GM20000 (cell line): ENCODE measurements around the gene TTC27.
"Not testable (repeated sequence)": the region's sequence is repeated elsewhere in the genome, so short reads cannot be mapped to it uniquely, and the experiment has no call there.

Experiments
- DNase-seq: peaks from one replicate; pipeline ENCODE4 v3.0.0; 2012; ENCODE audit warnings: low spot score
- CTCF ChIP-seq: IDR thresholded peaks from 2 replicates; pipeline ENCODE4 v1.5.1; 2012; ENCODE audit warnings: mild to moderate bottlenecking, control low read depth; ENCODE audit errors: extremely low read depth, missing control alignments

Gene TTC27

GRCh38 chr2:32862269-32863055 lies 234.6 kb downstream of the TTC27 start:
- no peak for DNase-seq
- no peak for TF ChIP-seq CTCF

- DNase-seq, result no peak
- no peak for TF ChIP-seq CTCF
These were observed 235.5 kb downstream of the TTC27 start for GRCh38 chr2:32863326-32863725.

- no peak for TF ChIP-seq CTCF
- no peak for DNase-seq
These were observed 236.0 kb downstream of the TTC27 start for GRCh38 chr2:32863803-32864202.

GRCh38 chr2:32864334-32865111 lies 236.7 kb downstream of the TTC27 start:
- no peak for DNase-seq

GRCh38 chr2:32865399-32866068 lies 237.7 kb downstream of the TTC27 start:
- no peak for DNase-seq
- no peak for TF ChIP-seq CTCF

More at GRCh38 chr2:32864334-32865111, 236.7 kb downstream of the TTC27 start:
- TF ChIP-seq CTCF, result no peak

GRCh38 chr2:32866462-32866861 lies 238.6 kb downstream of the TTC27 start:
- not testable (repeated sequence) for DNase-seq
